Measurements from ENCODE around the gene CFAP77.

GRCh38 chr9:132588501-132589147 lies 178.6 kb downstream of the CFAP77 start:
- TF ChIP-seq REST (IDR thresholded peaks at IDR 0.05; ENCODE audit: insufficient replicate concordance, low read depth) (no peak), CTCF (IDR thresholded peaks at IDR 0.05; ENCODE audit: insufficient read depth, low read length) (no peak), POLR2AphosphoS5 (IDR thresholded peaks at IDR 0.05; ENCODE audit: low read depth) (no peak)
